ENCODE data around the gene SORCS2.

SORCS2 gene

GRCh38 chr4:7733801-7734650, 541.7 kb downstream of the SORCS2 start:
- no peak for DNase-seq

DNA sequence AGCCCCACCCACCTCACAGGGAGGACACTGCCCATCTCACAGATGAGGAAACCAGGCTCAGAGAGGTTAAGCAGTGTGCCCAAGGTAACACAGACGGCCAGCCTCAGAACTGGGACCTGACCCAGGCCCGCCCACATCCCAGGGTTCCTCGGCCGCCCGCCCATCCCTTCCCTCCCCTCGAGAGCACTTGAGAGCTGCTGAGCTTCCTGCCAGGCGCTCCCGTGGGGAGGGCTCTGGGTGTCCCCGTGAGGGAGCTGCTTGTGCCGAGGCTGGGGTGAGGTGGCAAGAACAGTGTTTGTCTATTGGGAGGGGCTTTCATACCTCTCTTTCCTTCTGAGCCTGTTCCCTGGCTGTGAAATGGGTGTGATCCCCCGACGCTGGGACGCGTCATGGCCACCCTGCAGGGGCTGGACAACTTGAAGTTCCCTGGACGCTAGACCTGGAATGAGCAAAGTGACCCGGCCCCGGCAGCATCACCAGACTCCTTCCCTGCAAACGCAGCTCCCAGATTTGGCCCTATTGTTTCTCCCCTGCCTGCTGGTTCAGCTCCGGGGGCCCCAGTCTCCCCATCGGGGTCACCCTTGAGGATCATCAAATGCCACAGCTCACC, 542.4 kb downstream of the SORCS2 start:
- DNase-seq, result no peak

GRCh38 chr4:7735395-7735794, 543.1 kb downstream of the SORCS2 start:
- no peak for DNase-seq

- DNase-seq, result no peak
These were observed 543.6 kb downstream of the SORCS2 start for GRCh38 chr4:7735961-7736360.

GRCh38 chr4:7736436-7737267, 544.3 kb downstream of the SORCS2 start:
- no peak for DNase-seq

DNA sequence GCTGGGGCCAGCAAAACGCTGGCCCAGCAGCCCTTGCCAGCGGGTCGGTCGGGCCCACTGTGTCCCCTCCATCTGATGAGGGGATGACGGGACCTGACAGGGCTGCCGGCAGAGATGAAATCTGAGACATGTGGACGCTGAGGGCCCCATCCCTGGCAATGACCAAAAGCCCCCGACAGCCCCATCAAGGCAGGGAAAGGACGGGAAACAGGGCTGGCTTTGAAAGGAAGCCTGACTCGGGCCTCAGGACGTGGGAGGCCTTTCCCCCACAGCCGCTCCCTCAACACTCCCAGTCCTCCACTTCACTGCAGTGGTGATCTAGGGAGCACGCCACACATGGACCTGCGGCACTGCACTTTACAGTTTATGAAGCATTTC, 544.9 kb downstream of the SORCS2 start:
- DNase-seq, result no peak

GRCh38 chr4:7737752-7738457, 545.6 kb downstream of the SORCS2 start:
- DNase-seq, result no peak

DNA sequence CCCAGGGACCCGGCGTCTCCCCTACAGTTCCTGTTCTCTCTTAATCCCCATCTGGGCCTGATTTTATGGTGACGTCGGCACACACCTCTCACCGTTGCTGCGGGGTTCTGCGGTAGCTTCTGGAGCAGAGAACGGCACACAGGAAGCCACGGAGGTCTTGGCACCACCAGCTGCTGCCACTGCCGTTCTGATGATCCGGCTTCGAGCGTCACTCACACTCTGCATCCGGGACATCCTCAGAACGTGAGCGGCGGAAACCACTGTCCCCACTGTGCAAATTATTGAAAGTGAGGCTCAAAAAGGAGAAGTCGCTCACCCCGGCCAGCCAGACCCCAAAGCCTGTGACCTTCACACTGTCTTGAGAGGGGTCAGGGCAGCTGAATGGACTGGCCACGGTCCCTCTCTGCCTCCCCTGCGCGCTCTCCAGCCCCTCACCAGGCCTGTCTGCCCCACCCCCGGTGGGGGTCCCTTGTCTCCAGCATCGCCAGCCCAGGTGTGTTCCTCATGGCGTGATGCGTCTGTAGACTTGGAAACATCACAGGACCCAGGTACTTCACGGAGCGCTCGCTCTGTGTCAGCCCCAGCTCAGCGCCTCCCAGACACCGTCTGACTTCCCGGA, 546.2 kb downstream of the SORCS2 start:
- DNase-seq, result no peak

- DNase-seq, result no peak
These were observed 547.0 kb downstream of the SORCS2 start for GRCh38 chr4:7739077-7739917.

DNA sequence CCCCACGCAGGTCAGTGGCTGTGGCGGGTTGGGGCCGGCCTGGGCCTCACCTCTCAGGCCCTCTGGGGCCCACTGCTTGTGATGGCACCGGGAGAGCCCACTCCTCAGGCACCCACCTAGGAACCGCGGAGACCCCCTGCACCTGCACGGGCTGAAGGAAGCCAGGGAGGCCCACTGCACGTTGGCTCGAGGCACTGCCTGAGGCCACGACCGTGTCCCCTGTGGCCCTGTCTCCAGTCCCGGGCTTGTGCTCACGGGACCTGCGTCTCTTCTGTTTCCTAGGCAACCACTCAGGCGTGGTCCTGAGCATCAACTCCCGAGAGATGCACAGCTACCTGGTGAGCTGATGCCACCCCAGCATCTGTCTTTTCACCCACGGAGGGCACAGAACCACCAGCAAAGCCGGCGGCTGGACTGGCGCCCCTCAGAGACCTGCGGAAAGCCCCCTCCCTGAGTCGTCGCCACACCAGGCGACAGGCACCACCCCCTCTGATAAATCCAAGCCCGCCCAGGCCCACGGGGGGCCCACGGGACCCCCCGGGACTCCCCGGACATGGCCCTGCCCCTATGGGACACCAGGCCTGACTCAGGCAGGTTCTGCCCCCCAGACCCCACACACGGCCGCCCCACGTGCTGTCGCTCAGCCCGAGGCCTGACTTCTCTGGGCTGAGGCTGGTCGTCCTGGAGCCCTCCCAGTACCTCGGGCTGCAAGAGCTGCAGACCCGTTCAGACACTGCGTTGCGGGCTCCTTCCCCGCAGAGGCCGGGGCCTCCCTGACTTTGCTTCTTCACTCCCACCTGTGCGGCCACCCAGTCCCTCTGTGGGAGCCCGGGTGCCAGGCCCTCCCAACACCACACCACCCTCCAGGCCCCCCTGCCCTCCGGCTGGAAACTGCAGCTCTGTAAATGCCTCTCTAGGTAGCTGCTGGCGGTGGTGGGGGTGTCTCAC, 547.9 kb downstream of the SORCS2 start:
- no peak for DNase-seq

DNA sequence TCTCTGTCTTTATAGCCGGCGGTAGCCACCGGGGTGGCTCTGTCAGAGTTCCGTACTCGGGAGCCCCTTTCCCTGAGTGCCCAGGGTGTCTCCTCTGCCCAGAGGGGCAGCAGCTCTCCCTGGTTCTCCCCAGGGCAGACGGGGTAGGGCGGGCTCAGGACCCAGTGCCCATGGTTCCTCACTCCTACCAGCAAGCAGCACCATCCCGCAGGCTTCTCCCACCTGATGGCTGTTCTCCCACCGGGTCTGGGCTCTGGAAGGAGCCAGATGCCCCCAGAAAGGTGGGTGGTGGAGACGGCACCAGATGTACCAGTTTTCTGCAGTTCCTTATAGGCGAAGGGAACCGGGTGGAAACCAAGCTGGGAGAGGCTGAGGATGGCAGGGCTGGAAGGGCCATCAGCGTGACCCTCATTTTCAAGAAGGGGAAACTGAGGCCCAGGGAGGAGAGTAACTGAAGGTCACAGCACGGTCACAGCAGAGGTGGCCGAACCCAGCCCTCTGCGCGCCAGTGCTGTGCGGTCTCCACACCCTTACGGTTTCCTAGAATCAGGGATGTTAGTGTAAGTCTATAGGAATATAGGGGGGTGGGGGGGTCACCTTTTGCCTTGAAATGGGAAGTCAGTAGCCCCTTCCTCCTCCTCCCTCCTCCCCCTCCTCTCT, 548.7 kb downstream of the SORCS2 start:
- DNase-seq, result no peak

DNA sequence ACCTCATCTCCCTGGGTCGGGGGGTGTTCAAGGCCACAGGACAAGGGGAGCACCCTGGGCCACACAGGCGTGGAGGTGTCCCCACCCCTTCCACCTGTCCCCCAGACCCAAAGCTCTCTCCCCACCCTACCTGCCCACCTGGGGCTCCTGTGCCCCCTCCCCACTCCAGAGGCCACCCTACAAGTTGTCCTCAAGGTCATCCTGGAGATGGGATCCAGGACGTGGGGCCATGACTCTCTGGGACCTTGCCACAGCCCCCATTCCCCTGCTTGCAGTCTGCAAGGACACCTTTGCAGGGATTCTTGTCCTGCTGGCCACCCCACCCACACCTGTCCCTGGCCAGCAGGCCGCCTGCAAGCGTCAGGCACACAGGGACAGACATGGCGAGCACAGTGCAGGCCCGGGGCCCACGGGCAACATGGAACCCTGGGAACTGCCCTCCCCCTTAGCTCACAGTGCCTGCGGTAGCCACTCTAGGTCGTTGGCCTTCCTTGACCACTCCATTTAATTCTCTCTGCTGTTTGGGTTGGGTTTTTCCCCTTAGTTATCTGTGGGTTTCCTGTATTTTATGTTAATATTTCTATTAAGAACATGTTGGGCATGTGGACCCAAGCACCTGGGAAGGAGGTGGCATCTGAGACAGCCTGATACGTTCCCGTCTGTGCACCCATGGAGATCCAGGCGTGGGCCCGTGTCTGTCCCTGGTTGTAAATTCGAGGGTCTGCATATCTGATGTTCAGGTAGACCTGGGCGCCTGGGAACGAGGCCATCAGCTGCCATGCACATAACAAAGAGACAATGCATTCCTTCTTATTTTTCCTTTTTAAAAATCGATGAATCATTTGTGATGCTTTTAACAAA, 549.8 kb downstream of the SORCS2 start:
- DNase-seq, result no peak

DNA sequence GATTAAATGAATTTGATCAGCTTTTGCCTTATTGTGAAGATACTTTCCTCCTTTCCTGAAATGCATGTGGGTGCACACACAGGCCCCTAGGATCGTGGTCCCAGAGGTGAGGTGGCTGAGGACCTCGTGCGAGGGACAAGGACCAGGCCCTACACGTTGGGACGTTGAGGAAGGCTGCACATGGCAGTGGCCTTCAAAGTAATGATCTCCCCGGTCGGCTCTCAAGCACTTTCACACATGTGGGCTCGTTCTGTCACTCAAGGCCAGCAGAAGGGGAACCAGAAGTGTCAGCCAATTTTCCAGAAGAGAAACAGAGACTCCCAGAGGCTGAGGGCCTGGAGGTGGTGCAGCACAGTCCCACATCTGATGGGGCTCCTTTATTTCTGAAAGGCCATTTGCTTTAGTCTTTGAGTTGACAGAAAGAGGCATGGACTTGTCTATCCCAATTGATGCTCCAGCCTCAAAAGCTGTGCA, 550.5 kb downstream of the SORCS2 start:
- DNase-seq, result no peak

DNA sequence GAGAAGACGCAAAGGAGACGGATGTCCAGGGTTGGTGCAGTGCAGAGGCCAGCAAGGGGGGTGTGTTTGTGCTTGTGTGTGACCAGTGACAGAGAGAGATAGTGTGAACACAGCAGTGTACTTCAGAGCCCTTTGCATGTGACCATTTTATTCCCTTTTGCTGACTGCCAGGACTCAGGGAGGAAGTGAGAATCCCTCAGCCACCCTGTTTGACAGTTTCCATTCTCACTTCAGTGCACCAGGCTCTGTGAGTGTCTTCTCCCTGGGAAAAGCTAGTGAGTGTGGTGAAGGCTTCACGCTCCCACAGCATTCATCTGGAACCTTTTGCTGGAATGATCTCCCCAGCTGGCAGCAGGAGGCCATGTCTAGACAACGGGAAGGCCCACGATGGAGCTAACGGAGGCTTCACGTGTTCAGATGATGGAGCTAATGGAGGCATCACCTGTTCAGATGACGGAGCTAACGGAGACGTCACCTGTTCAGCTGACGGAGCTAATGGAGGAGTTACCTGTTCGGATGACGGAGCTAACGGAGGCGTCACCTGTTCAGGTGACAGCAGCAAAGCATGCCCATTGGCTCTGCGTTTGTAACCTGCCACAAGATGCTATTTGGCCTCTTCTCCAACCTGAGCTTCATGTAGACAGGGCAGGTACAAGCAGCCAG, 551.9 kb downstream of the SORCS2 start:
- no peak for DNase-seq

- no peak for DNase-seq
These were observed 553.1 kb downstream of the SORCS2 start for GRCh38 chr4:7745301-7745885.

DNA sequence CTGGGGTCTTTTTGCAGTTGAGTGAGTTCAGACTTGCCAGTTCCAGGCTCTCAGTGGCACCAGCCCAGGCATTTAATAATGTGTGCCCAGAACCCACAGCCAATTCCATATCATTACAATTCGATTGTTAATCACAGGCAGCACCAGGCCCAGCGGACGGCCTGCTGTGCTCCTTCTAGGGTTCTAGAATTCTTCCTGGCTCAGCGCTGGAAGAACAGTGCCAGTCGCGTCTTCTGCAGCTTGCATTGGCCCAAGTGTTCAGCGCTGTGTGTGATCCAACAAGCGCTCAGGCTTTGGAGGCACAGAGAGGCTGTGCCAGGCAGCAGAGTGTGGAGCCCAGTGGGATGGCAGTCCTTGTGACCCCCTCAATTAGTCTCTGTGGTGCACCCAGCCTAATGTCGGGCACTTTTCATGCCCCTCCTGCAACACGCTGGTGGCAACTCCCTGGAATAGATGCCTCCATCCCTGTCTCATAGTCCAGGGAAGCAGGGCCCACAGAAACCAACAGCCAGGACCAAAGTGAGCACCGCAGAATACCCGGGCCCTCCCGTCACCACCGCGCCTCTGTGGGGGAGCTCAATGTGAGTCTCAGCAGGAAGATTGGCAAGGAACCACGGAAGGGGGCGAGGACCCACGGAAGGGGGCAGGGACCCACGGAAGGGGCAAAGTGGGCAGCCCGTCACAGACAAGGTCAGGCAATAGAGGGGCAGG, 554.2 kb downstream of the SORCS2 start:
- DNase-seq, result no peak

- DNase-seq, result no peak
These were observed 554.7 kb downstream of the SORCS2 start for GRCh38 chr4:7747062-7747385.
